ENCODE data around the gene CFAP91. TPM values are rescaled to one million over a fixed set of nuclear protein-coding genes. Genes with fewer than 3 reads are reported as not detected.
A peak's percentile ranks its signal among the peaks of the same experiment; 100 is the strongest.

Gene CFAP91
- 10 to 100 TPM in 3 of 4 donors, 1 to 10 TPM in 1; 5.1 to 33.5 (median 25.6) TPM for polyA plus RNA-seq (ENCODE audit: insufficient read length in 4 of 4)

DNA sequence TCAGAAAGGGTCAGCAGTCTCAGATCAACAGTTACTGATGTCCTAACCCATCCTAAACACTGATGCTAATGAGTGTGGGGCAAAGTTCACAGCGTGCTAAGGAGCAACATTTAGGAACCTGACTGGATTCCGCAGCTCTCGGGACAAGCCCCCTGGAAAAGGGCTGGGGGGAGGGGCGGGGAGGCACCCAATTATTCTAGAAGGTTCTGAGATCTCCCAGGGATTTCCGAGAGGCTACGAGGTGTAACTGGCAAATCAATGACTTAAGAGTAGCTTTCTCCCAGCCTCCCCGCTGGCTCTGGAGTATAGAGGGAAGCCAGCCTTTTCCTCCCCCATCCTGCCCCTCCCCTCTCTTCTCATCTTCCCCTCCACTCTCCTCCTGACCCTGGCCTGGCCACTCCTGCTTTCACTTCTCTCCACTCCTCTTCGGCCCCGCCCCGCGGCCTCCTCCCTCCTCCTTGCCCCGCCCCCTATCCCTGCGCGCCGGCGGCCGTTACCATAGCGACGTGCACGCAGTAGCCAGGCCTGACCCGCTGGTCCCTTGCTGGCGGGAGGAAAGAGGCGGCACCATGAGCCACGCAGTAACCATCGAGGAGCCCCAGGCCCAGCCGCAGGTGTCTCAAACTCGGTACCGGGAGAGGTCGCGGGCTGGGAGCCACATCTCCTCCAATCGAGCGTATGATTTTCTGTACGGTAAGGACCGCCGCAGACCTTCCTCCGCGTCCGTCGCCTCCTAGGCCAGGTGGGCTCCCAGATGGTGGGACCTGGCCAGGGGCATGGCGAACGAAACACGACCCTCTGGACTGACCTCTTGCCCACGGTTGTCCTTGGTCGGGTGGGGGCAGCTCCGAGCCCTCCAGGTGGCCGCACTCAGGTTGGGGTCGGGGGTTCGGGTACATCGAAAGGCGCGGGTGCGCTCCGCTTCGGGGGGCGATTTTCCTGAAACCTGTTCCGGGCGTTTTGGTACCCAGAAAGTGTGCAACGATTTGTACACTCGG is at the start of gene CFAP91:
Gene CFAP91 (plus strand): TSS at position 493 of the 998 bp plus-strand sequence. CDS start 77 bp downstream, at position 570.
- DNase-seq (ENCODE audit: low read depth in 4 of 4, low spot score in 3 of 4) = peak; percentile 84 to 92 (median 87)

GRCh38 chr3:119653876-119654275 is 48.9 kb upstream of the CFAP91 start:
- no peak for DNase-seq (ENCODE audit: low read depth in 4 of 4, low spot score in 3 of 4)

DNA sequence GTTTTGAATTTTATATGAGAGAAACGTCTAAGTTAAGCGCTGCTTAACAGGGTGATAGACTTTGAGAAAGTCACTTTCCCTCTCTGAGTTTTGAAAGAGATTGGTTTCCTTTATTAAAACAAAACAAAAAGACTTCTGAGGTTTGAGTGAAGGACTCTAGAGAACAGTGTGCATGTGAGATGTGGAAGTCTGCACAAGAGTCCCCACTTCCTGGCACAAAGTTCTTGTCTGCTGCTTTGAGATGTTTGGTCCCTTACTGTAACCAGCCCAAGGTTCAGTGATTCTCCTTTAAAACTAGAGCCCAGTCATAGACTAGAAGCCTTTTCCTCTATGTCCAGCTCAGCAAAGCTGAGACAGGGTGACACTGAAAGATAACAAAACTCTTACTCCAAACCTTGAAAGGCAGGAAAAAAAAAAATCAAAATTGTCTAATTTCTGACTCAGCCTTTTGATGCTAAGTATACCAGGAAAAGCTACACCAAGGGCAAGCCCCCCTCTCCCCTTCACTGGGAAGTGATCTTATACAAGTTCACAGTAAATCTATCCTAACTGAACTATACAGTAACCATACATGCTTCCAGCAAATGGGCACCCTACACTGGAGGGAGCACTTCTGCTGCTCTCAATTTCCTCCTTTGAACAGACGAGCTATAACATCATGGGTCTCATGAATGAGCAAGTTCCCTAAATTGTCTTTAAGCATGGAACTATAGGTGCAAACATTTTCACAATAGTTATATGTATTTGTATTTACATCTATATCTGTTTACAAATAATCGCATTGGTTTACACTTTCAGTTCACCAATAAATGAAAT is 44.7 kb upstream of the CFAP91 start:
- no peak for DNase-seq (ENCODE audit: low read depth in 4 of 4, low spot score in 3 of 4)

GRCh38 chr3:119658994-119659393 is 43.8 kb upstream of the CFAP91 start:
- no peak for DNase-seq (ENCODE audit: low read depth in 4 of 4, low spot score in 3 of 4)

GRCh38 chr3:119659606-119660291 is 43.1 kb upstream of the CFAP91 start:
- DNase-seq (ENCODE audit: low read depth in 4 of 4, low spot score in 3 of 4) = no peak

- DNase-seq (ENCODE audit: low read depth in 4 of 4, low spot score in 3 of 4) = no peak
Observed at GRCh38 chr3:119660474-119661440, 42.1 kb upstream of the CFAP91 start, which contains the start of gene POPDC2. POPDC2 (minus strand) TSS chr3:119660589; CDS start chr3:119660423, 166 bp downstream.

- no peak for DNase-seq (ENCODE audit: low read depth in 4 of 4, low spot score in 3 of 4)
Observed at GRCh38 chr3:119662604-119663373, 40.0 kb upstream of the CFAP91 start.

- DNase-seq (ENCODE audit: low read depth in 4 of 4, low spot score in 3 of 4) = no peak
Observed at GRCh38 chr3:119663885-119664284, 38.9 kb upstream of the CFAP91 start.

- DNase-seq (ENCODE audit: low read depth in 4 of 4, low spot score in 3 of 4) = no peak
Observed at GRCh38 chr3:119664370-119664769, 38.5 kb upstream of the CFAP91 start.

- DNase-seq (ENCODE audit: low read depth in 4 of 4, low spot score in 3 of 4) = no peak
Observed at GRCh38 chr3:119664850-119665379, 37.9 kb upstream of the CFAP91 start.

- DNase-seq (ENCODE audit: low read depth in 4 of 4, low spot score in 3 of 4) = no peak
Observed at GRCh38 chr3:119665954-119666559, 36.8 kb upstream of the CFAP91 start.

DNA sequence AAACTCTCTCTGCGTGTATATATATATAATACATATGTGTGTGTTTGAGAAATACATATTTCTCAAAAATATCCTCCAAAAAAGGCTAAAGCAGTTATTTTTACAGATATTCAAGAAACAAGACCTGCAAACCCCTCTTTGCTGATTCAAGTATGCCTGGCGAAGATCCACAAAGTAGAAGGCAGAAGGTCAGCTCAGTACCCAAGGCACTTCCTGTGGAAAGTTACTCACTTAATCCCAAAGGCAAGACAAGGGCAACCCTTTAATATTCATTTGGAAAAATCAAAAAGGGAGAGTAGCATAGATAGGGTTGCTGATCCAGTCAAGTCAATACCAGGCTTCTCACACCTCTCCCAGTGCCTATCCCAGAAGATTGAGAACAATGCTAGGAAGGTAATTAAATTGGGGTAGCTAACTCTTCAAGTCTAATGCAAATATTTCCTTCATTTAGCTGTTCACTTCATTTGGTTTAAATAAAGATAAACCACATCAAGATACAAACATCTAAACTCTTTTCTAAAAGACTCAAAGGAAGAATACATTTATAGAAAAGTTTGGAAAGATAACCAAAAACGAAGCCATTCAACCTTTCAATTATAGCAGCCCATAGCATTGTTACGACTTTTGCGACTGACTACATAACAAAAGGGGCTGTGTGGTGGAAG is 32.8 kb upstream of the CFAP91 start:
- no peak for DNase-seq (ENCODE audit: low read depth in 4 of 4, low spot score in 3 of 4)

GRCh38 chr3:119672776-119673175 is 30.0 kb upstream of the CFAP91 start:
- DNase-seq (ENCODE audit: low read depth in 4 of 4, low spot score in 3 of 4) = no peak

DNA sequence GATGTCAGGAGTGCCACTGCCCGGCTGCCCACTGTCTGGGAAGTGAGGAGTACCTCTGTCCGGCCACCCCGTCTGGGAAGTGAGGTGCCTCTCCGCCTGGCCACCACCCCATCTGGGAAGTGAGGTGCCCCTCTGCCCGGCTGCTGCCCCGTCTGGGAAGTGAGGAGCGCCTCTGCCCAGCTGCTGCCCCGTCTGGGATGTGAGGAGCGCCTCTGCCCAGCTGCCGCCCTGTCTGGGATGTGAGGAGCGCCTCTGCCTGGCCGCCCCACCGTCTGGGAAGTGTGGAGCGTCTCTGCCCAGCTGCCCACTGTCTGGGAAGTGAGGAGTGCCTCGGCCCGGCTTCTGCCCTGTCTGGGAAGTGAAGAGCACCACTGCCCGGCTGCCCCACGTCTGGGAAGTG is 28.9 kb upstream of the CFAP91 start:
- no peak for DNase-seq (ENCODE audit: low read depth in 4 of 4, low spot score in 3 of 4)

DNA sequence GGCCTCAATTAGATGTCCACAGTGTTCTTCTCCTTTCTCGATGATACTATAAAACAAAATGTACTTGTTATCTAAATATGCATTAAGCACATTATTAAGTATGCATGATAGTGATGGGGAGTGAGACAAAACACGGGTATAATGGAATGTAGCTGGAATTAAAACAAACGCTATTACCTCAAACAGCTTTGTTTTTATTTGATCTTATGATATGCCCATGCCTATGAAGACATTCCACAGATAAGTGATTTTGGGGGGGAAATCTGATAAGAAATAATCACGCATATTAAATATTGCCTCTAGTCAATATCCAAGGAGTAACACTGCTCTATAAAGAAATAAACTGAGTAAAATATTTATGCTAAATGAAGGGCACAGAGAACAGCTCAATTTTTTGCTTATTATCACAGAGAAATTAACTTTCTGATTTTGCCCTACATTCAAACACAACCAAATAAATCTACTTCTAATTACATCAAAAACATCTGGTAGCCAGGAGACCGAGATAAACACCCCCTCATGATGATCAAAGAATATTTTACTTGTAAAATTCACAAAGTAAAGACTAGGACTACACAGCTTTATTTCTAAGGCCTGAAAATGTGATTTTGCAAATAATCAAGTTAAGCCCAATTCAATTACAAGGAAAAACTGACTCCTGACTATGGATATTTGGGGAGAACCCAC is 27.5 kb upstream of the CFAP91 start:
- DNase-seq (ENCODE audit: low read depth in 4 of 4, low spot score in 3 of 4) = no peak

DNA sequence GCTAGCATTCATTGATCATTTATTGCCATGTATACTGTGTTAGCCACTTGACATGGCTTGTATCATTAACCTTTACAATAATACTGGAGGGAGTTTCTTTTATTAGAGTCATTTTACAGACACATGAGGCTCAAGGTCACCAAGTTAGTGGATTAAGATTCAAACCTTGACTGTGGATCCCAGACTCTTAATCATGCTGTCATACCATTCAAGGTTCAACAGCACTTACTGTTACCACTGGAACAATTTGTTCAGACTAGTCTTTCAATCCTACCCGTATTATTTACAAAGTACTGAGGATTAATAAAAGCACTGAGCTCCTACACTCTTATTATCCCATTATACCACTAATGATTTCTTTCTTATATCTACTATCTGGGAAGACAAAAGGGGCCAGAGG is 26.8 kb upstream of the CFAP91 start:
- no peak for DNase-seq (ENCODE audit: low read depth in 4 of 4, low spot score in 3 of 4)

Measured in left renal pelvis (tissue), 4 donors.